Measurements from ENCODE around the gene YTHDC1.

DNA sequence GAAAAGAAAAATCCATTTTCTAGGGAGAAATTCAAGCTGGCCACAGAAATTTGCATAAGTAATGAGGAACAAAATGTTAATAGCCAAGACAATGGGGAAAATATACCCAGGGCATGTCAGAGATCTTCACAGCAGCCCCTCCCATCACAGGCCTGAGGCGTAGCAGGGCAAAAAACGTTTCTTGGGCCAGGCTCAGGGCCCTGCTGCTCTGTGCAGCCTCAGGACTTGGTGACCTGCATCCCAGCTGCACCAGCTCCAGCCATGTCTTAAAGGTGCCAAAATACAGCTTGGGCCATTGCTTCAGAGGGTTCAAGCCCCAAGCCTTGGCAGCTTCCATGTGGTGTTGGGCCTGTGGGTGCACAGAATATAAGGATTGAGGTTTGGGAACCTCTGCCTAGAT lies 72.3 kb downstream of the YTHDC1 start:
- TF ChIP-seq, protein P1, sequence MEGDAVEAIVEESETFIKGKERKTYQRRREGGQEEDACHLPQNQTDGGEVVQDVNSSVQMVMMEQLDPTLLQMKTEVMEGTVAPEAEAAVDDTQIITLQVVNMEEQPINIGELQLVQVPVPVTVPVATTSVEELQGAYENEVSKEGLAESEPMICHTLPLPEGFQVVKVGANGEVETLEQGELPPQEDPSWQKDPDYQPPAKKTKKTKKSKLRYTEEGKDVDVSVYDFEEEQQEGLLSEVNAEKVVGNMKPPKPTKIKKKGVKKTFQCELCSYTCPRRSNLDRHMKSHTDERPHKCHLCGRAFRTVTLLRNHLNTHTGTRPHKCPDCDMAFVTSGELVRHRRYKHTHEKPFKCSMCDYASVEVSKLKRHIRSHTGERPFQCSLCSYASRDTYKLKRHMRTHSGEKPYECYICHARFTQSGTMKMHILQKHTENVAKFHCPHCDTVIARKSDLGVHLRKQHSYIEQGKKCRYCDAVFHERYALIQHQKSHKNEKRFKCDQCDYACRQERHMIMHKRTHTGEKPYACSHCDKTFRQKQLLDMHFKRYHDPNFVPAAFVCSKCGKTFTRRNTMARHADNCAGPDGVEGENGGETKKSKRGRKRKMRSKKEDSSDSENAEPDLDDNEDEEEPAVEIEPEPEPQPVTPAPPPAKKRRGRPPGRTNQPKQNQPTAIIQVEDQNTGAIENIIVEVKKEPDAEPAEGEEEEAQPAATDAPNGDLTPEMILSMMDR (IDR thresholded peaks at IDR 0.05) = no peak
- TF ChIP-seq POLR2A (IDR thresholded peaks at IDR 0.05) = no peak
